H1 (cell line): ENCODE data around the gene ORC2. TPM values are rescaled to one million over a fixed set of nuclear protein-coding genes. Genes with fewer than 3 reads are reported as not detected.

Source experiments
- CHD7 ChIP-seq: fragments of 300-600 bp; sonication (generic); IDR thresholded peaks from 2 replicates; pipeline ENCODE4 v1.7.1; 2012; ENCODE audit warnings: low read length, moderate library complexity, mild to moderate bottlenecking, inconsistent platforms; ENCODE audit not compliant: insufficient replicate concordance
- EP300 ChIP-seq, 2 experiments: IDR thresholded peaks; 1 replicate in 1 of 2; 2 replicates in 1 of 2; pipeline ENCODE4 v1.6.1; 2011 to 2012; ENCODE audit warnings: low read depth in 2 of 2, low read length in 2 of 2, mild to moderate bottlenecking in 2 of 2, borderline replicate concordance in 1 of 2, inconsistent platforms in 1 of 2, moderate library complexity in 1 of 2
- KDM1A ChIP-seq: fragments of 200-600, 300-600 bp; sonication (generic); IDR thresholded peaks from 2 replicates; pipeline ENCODE4 v1.7.1; 2016; ENCODE audit warnings: mild to moderate bottlenecking, low read length, borderline replicate concordance
- KDM4A ChIP-seq: IDR thresholded peaks from one replicate; pipeline ENCODE4 v1.7.1; 2012; ENCODE audit warnings: low read depth, mild to moderate bottlenecking, moderate library complexity, low read length, inconsistent platforms; ENCODE audit not compliant: severe bottlenecking
- KDM5A ChIP-seq: fragments of 200-600 bp; IDR thresholded peaks from 2 replicates; pipeline ENCODE4 v1.7.1; 2012; ENCODE audit warnings: mild to moderate bottlenecking, low read length, inconsistent platforms, mixed read lengths
- NANOG ChIP-seq: IDR thresholded peaks from 2 replicates; pipeline ENCODE4 v1.6.1; 2011; ENCODE audit warnings: low read length, low read depth, mild to moderate bottlenecking, inconsistent platforms; ENCODE audit not compliant: insufficient read depth, poor library complexity, severe bottlenecking
- polyA plus RNA-seq, 7 experiments: library from polyadenylated mRNA; depleted of rRNA in 3 of 7; stranded (reverse) in 5 of 7; unstranded in 2 of 7; fragments of >200 nt in 5 of 7; fragments of 200-250 nt in 2 of 7; gene quantifications; 1 replicate in 5 of 7; 2 replicates in 1 of 7; 4 replicates in 1 of 7; pipeline versions ENCODE4 v1.2.1 to v1.2.3, GENCODE V29; 2011 to 2013; ENCODE audit warnings: missing spikeins in 2 of 7, mixed read lengths in 2 of 7
- total RNA-seq: library from RNA; stranded (reverse); fragmentation: NEBNext Ultra II Directional; extraction: Animal tissue kit (Norgen Biotek cat#: 25700); gene quantifications from 2 replicates; pipeline ENCODE4 v1.2.1, GENCODE V29; 2021

ORC2 gene
- total and polyA plus RNA-seq, 2 of the 8 experiments (the other 6 are each of a cell fraction or from before 2014, with no cell fraction given): 7.1 to 89.8 TPM

- no peak for TF ChIP-seq CHD7
- TF ChIP-seq KDM4A: no peak
- TF ChIP-seq KDM5A: no peak
- no peak for TF ChIP-seq EP300 (IDR thresholded peaks at IDR 0.05; ENCODE audit: borderline replicate concordance in 1 of 2, low read depth in 2 of 2, low read length in 2 of 2)
- TF ChIP-seq NANOG: no peak
- no peak for TF ChIP-seq KDM1A
Observed at GRCh38 chr2:200873560-200873959, 89.9 kb downstream of the ORC2 start (continued).
